GF-D8 (cell line): ENCODE results near the gene CPEB3.

Experiments used
- DNase-seq: peaks from one replicate; lab custom pipeline; 2025; lab: John Stamatoyannopoulos, UW

CPEB3 gene

DNA sequence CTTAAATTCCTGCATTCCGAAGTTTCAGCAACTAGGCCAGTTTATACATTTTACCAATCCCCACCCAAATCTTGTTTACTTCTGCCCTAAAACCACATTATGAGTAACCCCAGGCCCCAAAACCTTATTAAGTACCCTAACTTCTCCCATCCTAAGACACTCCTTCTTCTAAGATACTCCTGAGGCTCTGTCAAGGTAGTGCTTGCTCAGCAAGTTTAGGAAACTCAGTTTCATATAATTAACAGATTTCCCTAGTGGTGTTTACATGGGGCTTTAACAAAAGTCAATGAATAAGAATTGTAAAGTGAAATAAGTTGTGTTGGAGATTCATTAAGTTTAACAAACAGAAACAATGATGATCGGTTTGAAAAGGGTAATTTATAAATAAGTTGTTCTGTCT lies 77.8 kb downstream of the CPEB3 start:
- no peak for DNase-seq

- DNase-seq: no peak
These were observed 82.1 kb downstream of the CPEB3 start for GRCh38 chr10:92208736-92209135.

GRCh38 chr10:92208157-92208720 lies 82.6 kb downstream of the CPEB3 start:
- peak; percentile 18 for DNase-seq

- no peak for DNase-seq
These were observed 83.8 kb downstream of the CPEB3 start for GRCh38 chr10:92207061-92207460.

DNA sequence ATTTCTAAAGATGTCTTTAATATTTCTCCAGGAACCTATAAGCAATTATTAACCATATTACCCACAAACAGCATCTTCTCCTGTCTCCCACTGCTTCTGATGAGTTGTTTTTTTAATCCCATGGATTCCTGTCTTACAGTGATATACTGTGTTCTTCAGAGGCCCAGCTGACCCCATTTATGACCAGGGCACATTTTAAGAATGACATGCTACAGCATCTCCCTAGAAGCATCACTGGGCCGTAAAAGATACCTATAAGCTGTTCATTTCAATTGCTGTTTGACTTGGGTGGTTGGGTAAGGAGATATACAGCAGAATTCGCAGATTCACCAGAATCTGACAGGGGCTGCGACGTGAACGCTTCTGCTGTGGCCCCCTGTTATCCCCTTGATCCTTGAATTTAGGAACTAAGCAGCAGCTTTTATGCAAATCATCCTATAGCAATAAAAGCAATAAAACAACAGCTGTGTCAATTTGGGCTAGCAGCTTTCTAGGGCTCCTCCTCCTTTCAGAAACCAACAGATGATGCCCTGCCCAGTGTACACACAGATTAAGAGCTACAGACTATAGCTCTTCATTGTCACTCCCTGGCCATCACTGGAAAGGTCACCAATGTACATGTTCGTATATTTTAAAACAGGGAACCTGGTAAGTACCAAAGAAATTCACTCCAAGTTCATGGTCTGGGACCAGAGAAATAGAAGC lies 86.8 kb downstream of the CPEB3 start:
- no peak for DNase-seq

DNA sequence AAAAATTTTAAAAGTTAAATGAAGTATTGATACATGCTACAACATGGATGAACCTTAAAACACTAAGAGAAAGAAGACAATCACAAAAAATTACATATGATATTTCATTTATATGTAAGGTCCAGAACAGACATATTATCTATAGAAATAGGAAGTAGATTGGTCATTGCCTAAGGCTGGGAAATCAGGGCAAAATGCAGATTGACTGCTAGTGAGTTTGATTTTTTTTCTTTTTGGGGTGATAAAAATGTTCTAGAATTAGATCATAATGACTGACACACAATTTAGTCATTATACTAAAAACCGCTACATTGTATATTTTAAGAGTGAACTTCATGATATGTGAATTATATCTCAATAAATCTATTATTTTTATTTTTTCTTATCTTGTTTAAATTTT lies 88.3 kb downstream of the CPEB3 start:
- DNase-seq: no peak

- DNase-seq: no peak
These were observed 90.3 kb downstream of the CPEB3 start for GRCh38 chr10:92200564-92200963.

DNA sequence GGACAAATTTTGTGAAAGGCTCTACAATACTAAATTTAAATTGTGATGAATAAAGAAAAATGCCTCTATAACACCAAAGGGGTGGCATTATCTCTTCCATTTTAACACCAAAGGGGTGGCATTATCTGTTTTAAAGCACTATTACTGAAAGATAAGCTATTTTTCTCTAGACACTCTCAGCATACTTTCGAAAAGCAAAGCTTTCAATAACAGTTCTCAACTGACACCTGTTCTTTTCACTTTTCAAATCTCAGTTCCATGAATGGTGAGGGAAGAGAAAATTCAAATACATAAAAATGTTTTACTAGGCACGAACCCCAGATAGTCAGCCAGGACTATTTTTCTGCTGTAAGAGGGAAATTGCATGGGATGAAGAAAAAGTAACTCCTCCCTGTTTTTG lies 103.8 kb downstream of the CPEB3 start:
- no peak for DNase-seq

DNA sequence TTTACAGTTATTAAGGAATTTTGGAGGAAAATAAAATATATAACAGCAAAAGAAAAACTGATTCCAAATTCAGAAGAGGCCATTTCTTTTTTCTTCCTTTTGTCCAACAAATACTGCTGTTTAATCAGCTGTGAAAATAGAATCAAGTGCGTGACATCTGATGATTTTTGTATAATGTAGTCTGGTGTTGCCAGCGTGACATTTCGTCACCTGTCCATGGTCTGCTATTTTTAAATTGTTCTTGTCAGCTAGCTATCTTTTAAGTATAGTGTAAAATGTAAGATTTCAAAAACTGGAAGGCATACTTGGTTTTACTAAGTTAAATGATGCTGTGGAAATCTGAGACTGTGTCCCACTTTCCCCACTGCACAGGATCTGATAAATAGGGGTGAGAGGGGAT lies 105.9 kb downstream of the CPEB3 start:
- no peak for DNase-seq

DNA sequence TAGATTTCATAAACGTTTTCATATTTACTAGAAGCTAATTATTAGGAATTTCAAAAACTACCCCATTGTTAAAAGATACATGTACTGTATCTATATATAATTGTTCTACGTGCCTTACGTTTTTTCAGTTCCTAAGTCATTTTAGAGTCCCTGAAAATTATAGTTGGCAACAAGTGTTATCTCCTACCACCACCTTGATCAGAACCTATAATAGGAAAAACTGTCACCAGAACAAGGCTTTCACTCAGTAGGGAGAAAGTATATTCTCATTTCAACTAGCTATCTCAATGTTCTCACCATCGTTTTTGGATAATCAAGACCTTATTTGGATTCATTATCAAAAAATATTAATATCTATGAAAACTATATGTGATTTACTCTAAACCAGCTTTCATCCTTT lies 107.7 kb downstream of the CPEB3 start:
- DNase-seq: no peak

GRCh38 chr10:92181575-92181974 lies 109.3 kb downstream of the CPEB3 start:
- DNase-seq: no peak

- DNase-seq: no peak
These were observed 110.5 kb downstream of the CPEB3 start for GRCh38 chr10:92180399-92180798.

DNA sequence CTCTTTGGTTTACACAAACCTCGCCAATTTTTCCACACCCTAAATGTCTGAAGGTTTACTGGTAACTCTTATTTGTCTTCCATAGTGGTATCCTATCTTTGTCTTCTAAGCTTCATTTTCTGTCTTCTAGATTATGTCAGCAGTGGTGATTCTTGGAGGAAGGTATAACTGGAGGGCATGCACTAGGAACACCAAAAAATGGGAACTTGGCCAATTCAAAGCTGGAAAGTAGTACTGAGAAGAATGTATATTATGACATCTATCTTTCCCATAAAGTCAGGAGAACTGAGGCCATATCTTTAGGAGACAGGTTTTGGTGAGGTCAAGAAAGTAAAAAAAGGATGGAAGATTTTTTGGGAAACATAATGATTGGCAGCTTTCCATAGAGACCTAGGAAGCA lies 113.3 kb downstream of the CPEB3 start:
- DNase-seq: no peak

GRCh38 chr10:92175164-92175563 lies 115.7 kb downstream of the CPEB3 start:
- DNase-seq: no peak

GRCh38 chr10:92173996-92174395 lies 116.9 kb downstream of the CPEB3 start:
- DNase-seq: no peak

- DNase-seq: no peak
These were observed 126.7 kb downstream of the CPEB3 start for GRCh38 chr10:92164036-92164696.

DNA sequence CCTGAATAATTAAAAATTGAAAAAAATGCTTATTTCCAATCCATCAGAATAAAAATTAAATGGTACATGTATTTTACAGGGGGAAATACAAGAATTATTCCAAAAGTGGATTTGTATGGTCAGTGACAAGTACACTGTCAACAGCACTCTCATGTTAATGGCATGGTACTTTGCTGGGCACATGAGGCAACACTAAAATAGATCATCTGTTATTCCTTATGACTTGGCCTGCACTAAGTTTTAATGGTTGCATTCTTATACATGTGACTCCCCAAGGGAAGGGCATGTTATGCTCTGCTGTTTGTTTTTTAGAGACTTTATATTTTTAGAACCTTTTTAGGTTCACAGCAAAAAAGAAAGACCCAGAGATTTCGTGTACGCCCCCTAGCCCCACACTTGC lies 128.3 kb downstream of the CPEB3 start:
- DNase-seq: no peak

DNA sequence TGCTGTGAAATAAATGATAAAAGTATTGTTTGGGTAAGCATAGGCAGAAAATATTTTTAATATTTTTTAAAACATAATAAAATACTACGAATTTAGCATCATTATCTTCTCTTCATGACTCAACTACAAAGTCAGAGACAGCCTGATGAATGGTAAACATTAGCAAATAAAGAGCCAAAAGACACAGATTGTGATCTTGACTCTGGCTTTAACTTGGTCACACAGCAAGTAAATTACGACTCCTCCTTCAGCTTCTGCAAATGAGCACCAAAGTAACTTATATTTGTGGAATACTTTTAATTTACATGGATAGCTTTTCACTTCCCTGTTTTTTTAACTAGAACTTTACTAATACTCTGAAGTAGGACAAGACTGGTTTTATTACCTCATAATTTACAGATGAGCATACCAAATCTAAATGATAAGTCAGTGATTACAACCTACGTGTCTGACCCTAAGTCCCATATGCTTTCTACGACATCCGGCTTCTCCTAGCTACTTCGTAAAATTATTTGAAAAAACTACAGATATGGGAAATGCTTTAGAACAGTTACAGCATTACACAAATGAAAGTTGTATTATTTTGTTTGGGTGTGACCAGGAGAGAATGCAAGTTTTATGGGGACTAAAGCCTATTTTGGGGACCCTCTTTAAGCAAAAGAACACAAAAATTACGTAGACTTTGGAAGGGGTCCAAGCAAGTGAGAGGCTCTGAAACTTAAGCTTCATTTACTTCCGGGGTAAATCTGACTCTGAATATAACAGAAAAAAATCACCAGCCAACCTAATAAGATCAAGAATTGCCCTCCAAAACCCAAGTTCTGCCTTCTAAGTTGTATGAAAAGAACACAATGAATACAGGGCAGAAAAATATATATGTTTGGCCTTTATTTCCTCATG lies 133.8 kb downstream of the CPEB3 start:
- DNase-seq: no peak

DNA sequence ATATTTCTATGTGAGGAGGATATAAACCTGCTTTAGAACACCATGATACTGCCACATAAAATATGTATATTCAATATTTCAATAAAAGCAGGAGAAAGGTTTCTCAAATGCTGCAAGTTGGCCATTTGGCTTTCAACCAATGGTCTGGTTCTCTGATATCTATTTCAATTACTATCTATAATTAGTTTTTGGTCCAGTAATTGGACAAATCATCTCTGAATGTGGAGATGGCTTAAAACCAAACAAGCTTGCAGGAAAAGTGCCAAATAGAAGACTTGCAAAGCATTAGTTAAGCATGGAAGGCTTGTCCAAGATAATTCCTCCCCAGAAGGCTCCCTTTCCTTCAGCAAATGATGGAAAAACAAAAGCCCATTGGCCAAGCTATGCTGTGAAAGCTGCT lies 140.1 kb downstream of the CPEB3 start:
- DNase-seq: no peak

DNA sequence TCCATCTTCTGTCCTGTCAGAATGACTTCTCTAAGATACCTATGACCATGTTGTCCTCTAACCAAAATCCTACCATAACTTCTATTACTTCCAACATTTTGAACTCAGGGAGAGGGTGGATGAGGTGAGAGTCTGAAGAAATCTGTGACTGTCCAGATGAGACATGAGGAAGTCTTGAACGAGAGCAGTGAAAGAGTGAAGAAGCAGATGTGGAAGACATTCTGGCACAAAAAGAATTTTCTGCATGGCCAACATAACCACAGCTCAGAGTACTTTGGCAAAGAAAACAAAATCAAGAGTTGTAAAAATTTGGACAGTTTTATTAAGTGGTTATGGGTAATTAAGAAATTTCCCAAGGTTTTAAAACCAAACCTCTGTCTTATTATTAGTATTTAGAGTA lies 141.6 kb downstream of the CPEB3 start:
- no peak for DNase-seq

DNA sequence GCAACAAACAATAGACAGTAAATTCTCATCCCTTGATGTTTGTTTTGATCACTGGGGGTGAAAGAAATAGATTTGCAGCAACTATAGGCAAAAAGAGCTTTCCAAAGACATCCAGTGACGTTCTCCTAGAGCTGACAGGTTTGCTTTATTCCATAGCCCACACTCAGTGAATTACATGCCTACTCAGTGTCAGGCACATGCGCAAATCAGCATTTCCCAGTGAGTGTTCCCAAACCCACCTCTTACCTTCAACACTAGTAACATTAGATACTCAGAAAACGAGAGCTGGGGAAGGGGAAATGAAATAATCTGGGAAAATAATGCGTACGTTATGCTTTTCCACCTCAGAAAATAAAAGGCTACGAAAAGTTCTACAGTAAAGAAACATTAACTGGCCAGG lies 144.1 kb downstream of the CPEB3 start:
- DNase-seq: no peak

DNA sequence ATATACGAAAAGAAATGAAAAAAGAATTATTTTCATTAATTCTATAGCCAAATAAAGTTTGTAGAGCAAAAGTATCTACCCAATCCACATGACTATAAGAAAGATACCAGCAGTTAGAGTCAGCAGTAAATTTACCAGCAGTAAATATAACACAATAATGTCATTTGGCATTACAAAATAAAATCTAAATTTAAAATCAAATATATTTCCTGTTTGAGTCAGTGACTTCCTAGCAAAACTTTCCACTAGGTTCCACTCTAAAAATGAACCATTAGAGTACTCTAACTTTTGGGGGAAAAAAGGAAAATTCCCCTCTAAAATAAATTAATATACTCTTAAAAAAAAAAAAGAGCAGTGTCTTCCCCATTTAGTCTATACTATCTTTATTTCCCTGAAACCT lies 144.8 kb downstream of the CPEB3 start:
- no peak for DNase-seq

- no peak for DNase-seq
These were observed 147.9 kb downstream of the CPEB3 start for GRCh38 chr10:92142949-92143348.
